IMR-90 (cell line): ENCODE data around the gene USP28. TPM values are rescaled to one million over a fixed set of nuclear protein-coding genes. Genes with fewer than 3 reads are reported as not detected.

Experiments
- ATAC-seq: fragments of 200-7000 bp; cut with Tn5 transposase; 2 replicates; pipeline ENCODE4 v1.9.1; 2020; ENCODE audit warnings: low read depth, mild to moderate bottlenecking, moderate library complexity
- BruUV-seq: library from RNA; stranded (reverse); fragments of 400-500 nt; replicated peaks from 2 replicates; lab custom pipeline; 2021; lab: Mats Ljungman, UMichigan
- CTCF ChIA-PET: fragments of 300-600 bp; formaldehyde crosslinking; extraction: SDS; loops from one replicate; lab custom pipeline; 2021; ENCODE audit warnings: antibody characterized with exemption; lab: Yijun Ruan, JAX
- POLR2A ChIA-PET: fragments of 300-600 bp; sonication (Branson Sonifier 250); formaldehyde crosslinking; loops from one replicate; lab custom pipeline; 2022; ENCODE audit warnings: antibody characterized with exemption; ENCODE audit not compliant: unreplicated experiment; lab: Charles Lee
- DNase-seq: peaks from one replicate; pipeline ENCODE4 v3.0.0; 2013
- H2AFZ ChIP-seq: replicated peaks from 2 replicates; pipeline ENCODE3; 2013; ENCODE audit warnings: low read length, mild to moderate bottlenecking; ENCODE audit not compliant: poor library complexity
- H2AK5ac ChIP-seq: 2 replicates; pipeline ENCODE4 v1.6.1; 2013; ENCODE audit warnings: low read depth, low read length, inconsistent platforms
- H2AK9ac ChIP-seq: replicated peaks from 2 replicates; pipeline ENCODE3; 2013; ENCODE audit warnings: mild to moderate bottlenecking, low read depth, low read length, moderate library complexity; ENCODE audit not compliant: poor library complexity
- H2BK120ac ChIP-seq: 2 replicates; pipeline ENCODE4 v1.6.1; 2013; ENCODE audit warnings: low read depth, low read length, inconsistent platforms
- H2BK15ac ChIP-seq: 3 replicates; pipeline ENCODE4 v1.6.1; 2013; ENCODE audit warnings: low read depth, low read length, inconsistent platforms
- H2BK20ac ChIP-seq: 2 replicates; pipeline ENCODE4 v1.6.1; 2013; ENCODE audit warnings: low read depth, mild to moderate bottlenecking, inconsistent platforms, low read length, moderate library complexity
- H2BK5ac ChIP-seq: 2 replicates; pipeline ENCODE4 v1.6.1; 2013; ENCODE audit warnings: mild to moderate bottlenecking, low read depth, low read length, inconsistent platforms; ENCODE audit not compliant: poor library complexity, severe bottlenecking
- H3K14ac ChIP-seq: replicated peaks from 2 replicates; pipeline ENCODE4 v1.6.1; 2013; ENCODE audit warnings: low read depth, low read length, inconsistent platforms
- H3K18ac ChIP-seq: 2 replicates; pipeline ENCODE4 v1.6.1; 2013; ENCODE audit warnings: low read depth, low read length, control low read depth
- H3K23ac ChIP-seq: 2 replicates; pipeline ENCODE4 v1.6.1; 2013; ENCODE audit warnings: low read depth, low read length, inconsistent platforms
- H3K27ac ChIP-seq: 2 replicates; pipeline ENCODE4 v1.5.1; 2013; ENCODE audit warnings: mild to moderate bottlenecking, control low read depth, low read length; ENCODE audit not compliant: insufficient read depth
- H3K27me3 ChIP-seq: 2 replicates; pipeline ENCODE4 v1.6.1; 2013; ENCODE audit warnings: low read length; ENCODE audit not compliant: control insufficient read depth, insufficient read depth
- H3K36me3 ChIP-seq: 2 replicates; pipeline ENCODE4 v1.6.1; 2013; ENCODE audit warnings: low read length, mixed read lengths; ENCODE audit not compliant: control insufficient read depth, insufficient read depth
- H3K4ac ChIP-seq: 2 replicates; pipeline ENCODE4 v1.6.1; 2013; ENCODE audit warnings: low read depth, low read length, inconsistent platforms
- H3K4me1 ChIP-seq: 2 replicates; pipeline ENCODE4 v1.6.1; 2013; ENCODE audit warnings: low read length, mixed read lengths; ENCODE audit not compliant: control insufficient read depth, insufficient read depth
- H3K4me2 ChIP-seq: 2 replicates; pipeline ENCODE4 v1.6.1; 2013; ENCODE audit warnings: low read depth, mild to moderate bottlenecking, control low read depth, low read length, moderate library complexity
- H3K4me3 ChIP-seq: 2 replicates; pipeline ENCODE4 v1.5.1; 2013; ENCODE audit warnings: low read depth, mild to moderate bottlenecking, control low read depth, low read length, moderate library complexity; ENCODE audit not compliant: insufficient read depth
- H3K56ac ChIP-seq: 2 replicates; pipeline ENCODE4 v1.6.1; 2013; ENCODE audit warnings: low read length, inconsistent platforms; ENCODE audit not compliant: insufficient read depth; ENCODE audit errors: extremely low read depth
- H3K79me1 ChIP-seq, 2 experiments: 2 replicates each; pipeline ENCODE4 v1.6.1; 2013; ENCODE audit warnings: low read length in 2 of 2, inconsistent platforms in 1 of 2, low read depth in 1 of 2
- H3K9ac ChIP-seq: 2 replicates; pipeline ENCODE4 v1.6.1; 2013; ENCODE audit warnings: low read depth, low read length, control low read depth
- H3K9me1 ChIP-seq: 2 replicates; pipeline ENCODE4 v1.6.1; 2013; ENCODE audit warnings: low read length, inconsistent platforms; ENCODE audit not compliant: insufficient read depth
- H3K9me3 ChIP-seq: 2 replicates; pipeline ENCODE4 v1.6.1; 2013; ENCODE audit warnings: low read length; ENCODE audit not compliant: control insufficient read depth, insufficient read depth
- H4K20me1 ChIP-seq: 2 replicates; pipeline ENCODE4 v1.6.1; 2013; ENCODE audit warnings: low read length, inconsistent platforms; ENCODE audit not compliant: insufficient read depth
- H4K5ac ChIP-seq: 2 replicates; pipeline ENCODE4 v1.6.1; 2013; ENCODE audit warnings: mild to moderate bottlenecking, low read depth, low read length, control low read depth
- H4K8ac ChIP-seq, 2 experiments: 2 replicates each; pipeline ENCODE4 v1.6.1; 2013; ENCODE audit warnings: low read depth in 2 of 2, low read length in 2 of 2, control low read depth in 1 of 2, inconsistent platforms in 1 of 2
- H4K91ac ChIP-seq: 2 replicates; pipeline ENCODE4 v1.6.1; 2013; ENCODE audit warnings: low read depth, low read length, inconsistent platforms; ENCODE audit not compliant: insufficient read depth
- FOS ChIP-seq: fragments of 150-350 bp; IDR thresholded peaks from 2 replicates; pipeline ENCODE4 v1.6.1; 2016; ENCODE audit warnings: low read depth, low read length
- MAFK ChIP-seq: IDR thresholded peaks from 2 replicates; pipeline ENCODE4 v1.6.1; 2012; ENCODE audit warnings: low read depth, low read length, improper control_type of control experiment
- MXI1 ChIP-seq: IDR thresholded peaks from 2 replicates; pipeline ENCODE4 v1.6.1; 2012; ENCODE audit warnings: low read depth, mild to moderate bottlenecking, low read length, moderate library complexity, borderline replicate concordance
- NFE2L2 ChIP-seq: fragments of 150-350 bp; IDR thresholded peaks from 2 replicates; pipeline ENCODE4 v1.6.1; 2016; ENCODE audit warnings: low read depth, mild to moderate bottlenecking, low read length
- POLR2A ChIP-seq: IDR thresholded peaks from 2 replicates; pipeline ENCODE4 v1.6.1; 2012; ENCODE audit warnings: mild to moderate bottlenecking, low read depth, low read length
- RAD21 ChIP-seq: IDR thresholded peaks from 2 replicates; pipeline ENCODE4 v1.6.1; 2012; ENCODE audit warnings: low read length, improper control_type of control experiment
- RFX5 ChIP-seq: IDR thresholded peaks from 2 replicates; pipeline ENCODE4 v1.8.0; 2012; ENCODE audit warnings: low read depth, mild to moderate bottlenecking, low read length, moderate library complexity
- SMC3 ChIP-seq: fragments of 150-350 bp; IDR thresholded peaks from 2 replicates; pipeline ENCODE4 v1.6.1; 2016; ENCODE audit warnings: low read depth, mild to moderate bottlenecking, antibody characterized with exemption, low read length, moderate library complexity
- WGBS, 2 experiments: methylation state at CpG; one replicate each; pipeline versions ENCODE4 v1.1.5 to v1.1.7; 2013; ENCODE audit warnings: missing lambda C conversion rate in 2 of 2; ENCODE audit not compliant: insufficient read length in 1 of 2; ENCODE audit errors: extremely low coverage in 2 of 2; 5-methylcytosine and 5-hydroxymethylcytosine counted together
- dilution Hi-C: fragments of 300-500 bp; cut with HindIII; formaldehyde crosslinking; loops from one replicate; pipeline ENCODE4 v1.14.3; 2018; ENCODE audit warnings: low sequenced_read_pairs; ENCODE audit not compliant: unreplicated experiment
- in situ Hi-C: fragments of 300-500 bp; cut with MboI; formaldehyde crosslinking; loops from 3 replicates; pipeline ENCODE4 v1.14.3; 2019; ENCODE audit warnings: low sequenced_read_pairs, inconsistent platforms, mixed read lengths
- intact Hi-C: fragments of 100-400 bp; cut with micrococcal nuclease; formaldehyde crosslinking; loops from 2 replicates; pipeline ENCODE4 v1.10.0; 2022
- polyA plus RNA-seq, 3 experiments: library from polyadenylated mRNA; depleted of rRNA; stranded (reverse); fragments of >200 nt; gene quantifications; 2 replicates each; pipeline ENCODE4 v1.2.3, GENCODE V29; 2012; ENCODE audit warnings: low replicate concordance in 1 of 3
- total RNA-seq: library from RNA; depleted of rRNA; stranded (reverse); fragments of >200 nt; gene quantifications from 2 replicates; pipeline ENCODE4 v1.2.3, GENCODE V29; 2012

USP28 gene
- total and polyA plus RNA-seq, 2 of the 4 experiments (the other 2 are of a cell fraction), result 17.0 to 36.0 TPM

- intact Hi-C loops (no loop called here), dilution Hi-C loops (no loop called here), in situ Hi-C loops (no loop called here)
- Histone ChIP-seq H3K27me3 (no peaks in the 10 kb centered on the region), H2BK20ac (no peak overlapping the region), H3K4me2 (no peak overlapping the region), H3K18ac (no peak overlapping the region), H2AK9ac (no peak overlapping the region), H2BK120ac (no peak overlapping the region), H4K91ac (no peak overlapping the region), H2BK5ac (no peak overlapping the region), H3K4ac (no peak overlapping the region), H3K9me3 (no peaks in the 10 kb centered on the region), H4K20me1 (no peaks in the 10 kb centered on the region), H3K14ac (no peak overlapping the region), H3K4me3 (no peak overlapping the region), H4K5ac (no peak overlapping the region), H4K8ac (no peak overlapping the region), H3K27ac (no peak overlapping the region), H3K4me1 (no peaks in the 10 kb centered on the region), H2AK5ac (no peak overlapping the region), H3K9ac (no peak overlapping the region), H3K79me1 (no peaks in the 10 kb centered on the region), H3K36me3 (no peaks in the 10 kb centered on the region), H2BK15ac (no peak overlapping the region), H3K23ac (no peak overlapping the region), H2AFZ (no peak overlapping the region), H3K9me1 (no peaks in the 10 kb centered on the region), H3K56ac (no peak overlapping the region)
- DNase-seq (no peak), ATAC-seq (no peak)
- TF ChIP-seq POLR2A, result no peak
- no peak for TF ChIP-seq SMC3
- TF ChIP-seq RAD21, result no peak
- no peak for TF ChIP-seq NFE2L2
- TF ChIP-seq RFX5, result no peak
- no peak for TF ChIP-seq FOS
- no peak for TF ChIP-seq MXI1
- TF ChIP-seq MAFK, result no peak
- no TSS peak for BruUV-seq
- 70% methylated on average over 2 of the region's 6 CpGs; no CpG with 5 or more reads in 1 of the 2 experiments for WGBS, 2 experiments
- CTCF ChIA-PET, result no interaction called here
- POLR2A ChIA-PET, result no interaction called here
Observed at GRCh38 chr11:113885897-113886296, 10.5 kb upstream of the USP28 start.
